ENCODE data around the gene NOP10.

The NOP10 gene

GRCh38 chr15:34362047-34362773 lies 19.3 kb upstream of the NOP10 start:
- DNase-seq (ENCODE audit: insufficient read length, low spot score) (no peak), FAIRE-seq (no peak)
- TF ChIP-seq CTCF (IDR thresholded peaks at IDR 0.05; ENCODE audit: insufficient read depth, missing control alignments): no peak

GRCh38 chr15:34361278-34361677 lies 18.3 kb upstream of the NOP10 start:
- FAIRE-seq (no peak), DNase-seq (ENCODE audit: insufficient read length, low spot score) (no peak)
- TF ChIP-seq CTCF (IDR thresholded peaks at IDR 0.05; ENCODE audit: insufficient read depth, missing control alignments): no peak

GRCh38 chr15:34360298-34360697 lies 17.4 kb upstream of the NOP10 start:
- DNase-seq (ENCODE audit: insufficient read length, low spot score) (no peak), FAIRE-seq (no peak)
- no peak for TF ChIP-seq CTCF (IDR thresholded peaks at IDR 0.05; ENCODE audit: insufficient read depth, missing control alignments)

GRCh38 chr15:34359416-34359815 lies 16.5 kb upstream of the NOP10 start:
- no peak for TF ChIP-seq CTCF (IDR thresholded peaks at IDR 0.05; ENCODE audit: insufficient read depth, missing control alignments)
- DNase-seq (ENCODE audit: insufficient read length, low spot score) (no peak), FAIRE-seq (no peak)

- no peak for TF ChIP-seq CTCF (IDR thresholded peaks at IDR 0.05; ENCODE audit: insufficient read depth, missing control alignments)
- no peak for DNase-seq (ENCODE audit: insufficient read length, low spot score)
- no peak for FAIRE-seq
Observed at GRCh38 chr15:34358948-34359347, 16.0 kb upstream of the NOP10 start.

- FAIRE-seq: no peak
- no peak for TF ChIP-seq CTCF (IDR thresholded peaks at IDR 0.05; ENCODE audit: insufficient read depth, missing control alignments)
- DNase-seq (ENCODE audit: insufficient read length, low spot score): no peak
Observed at GRCh38 chr15:34358367-34358766, 15.4 kb upstream of the NOP10 start.

GRCh38 chr15:34357653-34358052 lies 14.7 kb upstream of the NOP10 start:
- TF ChIP-seq CTCF (IDR thresholded peaks at IDR 0.05; ENCODE audit: insufficient read depth, missing control alignments): no peak
- FAIRE-seq (no peak), DNase-seq (ENCODE audit: insufficient read length, low spot score) (no peak)
